ENCODE measurements around the gene SV2B. TPM values are rescaled to one million over a fixed set of nuclear protein-coding genes. Genes with fewer than 3 reads are reported as not detected.

The SV2B gene
- total RNA-seq, 1 experiment from 2014 or later, result not detected

DNA sequence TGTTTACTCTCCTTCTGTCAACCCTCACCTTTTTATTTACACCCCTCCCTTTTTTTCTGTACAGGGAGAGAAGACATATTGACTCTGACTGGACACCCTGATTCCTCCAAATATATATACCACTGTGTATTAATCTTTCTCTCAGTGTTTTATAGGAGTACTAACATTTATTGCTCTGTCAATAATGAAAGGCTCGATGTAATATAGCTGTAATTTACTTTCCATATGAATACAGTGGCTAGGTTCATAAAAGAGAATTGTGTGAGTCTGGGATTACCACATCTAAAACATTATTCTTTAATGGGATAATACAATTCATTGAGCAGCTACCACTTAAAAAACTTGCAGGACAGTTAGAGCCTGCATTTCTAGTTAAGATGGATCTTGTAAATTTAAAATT lies 194.3 kb downstream of the SV2B start:
- H3K9ac ChIP-seq (ENCODE audit: extremely low read depth, insufficient read length, low read length), result no peak overlapping the region
- no peak overlapping the region for H4K8ac ChIP-seq (replicated peaks; ENCODE audit: insufficient read length, low read depth, low read length)
- H4K5ac ChIP-seq (ENCODE audit: insufficient read length, low read depth, low read length), result no peak overlapping the region
- no peak overlapping the region for H4K91ac ChIP-seq (ENCODE audit: insufficient read length, low read depth, low read length)
- no peaks in the 10 kb centered on the region for H3K79me1 ChIP-seq (ENCODE audit: insufficient read depth, low read depth, low read length, poor library complexity, severe bottlenecking)
- no peak for DNase-seq
- H2BK12ac ChIP-seq (ENCODE audit: insufficient read length, low read depth, low read length), result no peak overlapping the region
- H3K4me2 ChIP-seq (ENCODE audit: insufficient read depth, insufficient read length, low read length), result no peak overlapping the region
- H3K27ac ChIP-seq (ENCODE audit: insufficient read length, low read depth, low read length), result no peak overlapping the region
- Mint-ChIP-seq H3K9me3 (peaks cover 15 to 19% of the 10 kb centered on the region in 2 experiments), H3K36me3 (ENCODE audit: insufficient read depth in 1 of 3, low read depth in 3 of 3) (peaks cover 4 to 17% (median 5%) of the 10 kb centered on the region in 3 experiments), H3K27me3 (ENCODE audit: low read depth) (peaks cover 10% of the 10 kb centered on the region), H3K4me3 (no peak overlapping the region), H3K4me1 (peaks cover 10 to 13% of the 10 kb centered on the region in 2 experiments; a peak in 3 of 4 replicates), H3K27ac (no peak overlapping the region)
- no peaks in the 10 kb centered on the region for H3K23me2 ChIP-seq (ENCODE audit: insufficient read length, low read depth, low read length, poor library complexity, severe bottlenecking)
- H2BK15ac ChIP-seq (ENCODE audit: low read depth, low read length), result no peak overlapping the region
- no peaks in the 10 kb centered on the region for H3K79me2 ChIP-seq (ENCODE audit: insufficient read depth, low read length)
- no peaks in the 10 kb centered on the region for H3K4me1 ChIP-seq (ENCODE audit: insufficient read depth, low read length)
- no peak overlapping the region for H2BK5ac ChIP-seq (ENCODE audit: insufficient read length, low read length)
- no peaks in the 10 kb centered on the region for H4K20me1 ChIP-seq (ENCODE audit: control insufficient read depth, insufficient read depth, insufficient read length)
- no peak overlapping the region for H2AK5ac ChIP-seq (ENCODE audit: insufficient read length, low read length)
- no peak overlapping the region for H3K18ac ChIP-seq (ENCODE audit: insufficient read length, low read depth, low read length)
- H3K56ac ChIP-seq (ENCODE audit: insufficient read length, low read depth, low read length), result no peak overlapping the region
- H3K14ac ChIP-seq (ENCODE audit: insufficient read depth, low read length), result no peak overlapping the region
- no peak overlapping the region for H2AFZ ChIP-seq (ENCODE audit: low read length)
- H3T11ph ChIP-seq (ENCODE audit: low read length), result no peak overlapping the region
- no peaks in the 10 kb centered on the region for H3K27me3 ChIP-seq (ENCODE audit: insufficient read depth, low read length)
- TF ChIP-seq, protein P1, sequence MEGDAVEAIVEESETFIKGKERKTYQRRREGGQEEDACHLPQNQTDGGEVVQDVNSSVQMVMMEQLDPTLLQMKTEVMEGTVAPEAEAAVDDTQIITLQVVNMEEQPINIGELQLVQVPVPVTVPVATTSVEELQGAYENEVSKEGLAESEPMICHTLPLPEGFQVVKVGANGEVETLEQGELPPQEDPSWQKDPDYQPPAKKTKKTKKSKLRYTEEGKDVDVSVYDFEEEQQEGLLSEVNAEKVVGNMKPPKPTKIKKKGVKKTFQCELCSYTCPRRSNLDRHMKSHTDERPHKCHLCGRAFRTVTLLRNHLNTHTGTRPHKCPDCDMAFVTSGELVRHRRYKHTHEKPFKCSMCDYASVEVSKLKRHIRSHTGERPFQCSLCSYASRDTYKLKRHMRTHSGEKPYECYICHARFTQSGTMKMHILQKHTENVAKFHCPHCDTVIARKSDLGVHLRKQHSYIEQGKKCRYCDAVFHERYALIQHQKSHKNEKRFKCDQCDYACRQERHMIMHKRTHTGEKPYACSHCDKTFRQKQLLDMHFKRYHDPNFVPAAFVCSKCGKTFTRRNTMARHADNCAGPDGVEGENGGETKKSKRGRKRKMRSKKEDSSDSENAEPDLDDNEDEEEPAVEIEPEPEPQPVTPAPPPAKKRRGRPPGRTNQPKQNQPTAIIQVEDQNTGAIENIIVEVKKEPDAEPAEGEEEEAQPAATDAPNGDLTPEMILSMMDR (conservative IDR thresholded peaks at IDR 0.05), result no peak
- H3K9me3 ChIP-seq (ENCODE audit: control insufficient read depth, low read depth, low read length), result peaks cover 7% of the 10 kb centered on the region
- H2BK120ac ChIP-seq (ENCODE audit: low read depth, low read length, poor library complexity, severe bottlenecking), result no peak overlapping the region
- no peak overlapping the region for H3K4ac ChIP-seq (ENCODE audit: low read depth, low read length)
- WGBS (ENCODE audit: extremely low coverage, insufficient read length, low lambda C conversion rate), result no CpG with 5 or more reads among the region's 1 CpG
- no peak overlapping the region for H3K23ac ChIP-seq (ENCODE audit: insufficient read length, low read depth, low read length)
- no peak overlapping the region for H2BK20ac ChIP-seq (ENCODE audit: low read depth, low read length, poor library complexity, severe bottlenecking)

Data from H9 (cell line).